Activated naive CD8-positive, alpha-beta T cell treated with anti-CD3 and anti-CD28 coated beads, Interleukin-2, amount 10 ng/mL, durations not matched to agents 7 days and 5 days (primary cell): ENCODE data around the gene PRLHR. TPM values are rescaled to one million over a fixed set of nuclear protein-coding genes. Genes with fewer than 3 reads are reported as not detected.

Source experiments
- ATAC-seq: fragments of 150-1000 bp; cut with Tn5 transposase; one replicate; pipeline ENCODE4 v1.10.0; 2021; ENCODE audit warnings: low read depth, moderate library complexity
- POLR2A ChIA-PET: fragments of 350-600 bp; sonication (Branson Sonifier 250); formaldehyde crosslinking; loops from one replicate; lab custom pipeline; 2021; ENCODE audit warnings: antibody characterized with exemption; lab: Charles Lee
- DNase-seq: peaks from one replicate; pipeline ENCODE4 v3.0.0; 2021
- H3K27ac Mint-ChIP-seq: one replicate; pipeline ENCODE4 v1.8.0; 2022; ENCODE audit warnings: mild to moderate bottlenecking, mixed read lengths
- H3K27me3 Mint-ChIP-seq: one replicate; pipeline ENCODE4 v1.8.0; 2022; ENCODE audit warnings: mild to moderate bottlenecking, moderate library complexity, mixed read lengths
- H3K36me3 Mint-ChIP-seq: one replicate; pipeline ENCODE4 v1.8.0; 2021; ENCODE audit warnings: mild to moderate bottlenecking, mixed read lengths
- H3K4me1 Mint-ChIP-seq: one replicate; pipeline ENCODE4 v1.8.0; 2021; ENCODE audit warnings: mixed read lengths
- H3K4me3 Mint-ChIP-seq: one replicate; pipeline ENCODE4 v1.8.0; 2022; ENCODE audit warnings: mild to moderate bottlenecking, moderate library complexity, mixed read lengths
- H3K9me3 Mint-ChIP-seq: one replicate; pipeline ENCODE4 v1.8.0; 2021; ENCODE audit warnings: mixed read lengths
- total RNA-seq, 2 experiments: library from RNA; stranded (reverse); gene quantifications; one replicate each; pipeline ENCODE4 v1.2.3, GENCODE V29; 2021

PRLHR gene
- total RNA-seq, 2 experiments from 2014 or later, result not detected

DNA sequence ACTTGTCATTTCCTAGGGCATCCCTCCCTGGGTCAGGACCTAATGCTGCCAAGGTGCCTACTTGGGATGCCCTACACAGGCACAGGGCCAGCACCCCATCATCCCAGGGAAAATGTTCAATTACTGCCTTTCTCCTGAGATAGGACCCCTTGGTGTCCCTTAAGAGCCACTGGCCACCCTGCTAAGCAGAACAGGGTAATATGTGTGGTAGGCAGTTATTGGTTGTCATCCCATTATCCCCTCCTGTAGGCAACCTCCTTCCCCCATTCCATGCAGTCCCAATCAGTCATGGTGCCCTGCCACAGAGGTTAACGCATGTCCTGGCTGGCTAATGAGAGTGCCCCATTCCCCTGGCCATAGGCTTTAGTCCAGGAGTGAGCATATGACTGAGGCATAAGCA, 53.2 kb downstream of the PRLHR start:
- Mint-ChIP-seq H3K27me3 (peaks cover 58% of the 10 kb centered on the region), H3K4me1 (peaks cover 6% of the 10 kb centered on the region), H3K4me3 (no peak overlapping the region), H3K27ac (no peak overlapping the region), H3K36me3 (peaks cover 1% of the 10 kb centered on the region), H3K9me3 (no peaks in the 10 kb centered on the region)
- ATAC-seq (no peak), DNase-seq (no peak)
- POLR2A ChIA-PET, result no interaction called here

DNA sequence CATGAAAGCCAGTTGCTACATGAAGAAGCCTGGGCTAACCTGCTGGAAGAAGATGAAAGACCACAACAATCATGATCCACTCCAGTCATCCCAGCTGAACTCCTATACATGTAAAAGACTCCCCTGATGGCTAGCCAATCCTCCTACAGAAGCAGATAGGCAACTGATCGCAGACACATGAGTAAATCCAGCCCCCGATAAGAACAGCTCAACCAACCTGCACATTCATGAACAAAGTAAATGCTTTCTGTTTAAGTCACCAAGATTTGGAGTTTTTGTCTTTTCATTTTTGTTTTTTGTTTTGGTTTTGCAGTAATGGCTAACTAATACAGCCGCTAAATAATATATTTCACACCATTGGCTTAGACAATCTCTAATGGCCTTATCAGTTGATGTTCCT, 53.7 kb downstream of the PRLHR start:
- Mint-ChIP-seq H3K27me3 (peaks cover 56% of the 10 kb centered on the region), H3K4me1 (peaks cover 6% of the 10 kb centered on the region), H3K4me3 (no peak overlapping the region), H3K36me3 (peaks cover 1% of the 10 kb centered on the region), H3K9me3 (no peaks in the 10 kb centered on the region), H3K27ac (no peak overlapping the region)
- ATAC-seq (no peak), DNase-seq (no peak)
- POLR2A ChIA-PET, result no interaction called here

Other genes with a start within 250 kb of the PRLHR start
- 10 to 100 TPM; 26.3 to 31.3 TPM for gene CACUL1, start 159.3 kb upstream of the PRLHR start, total RNA-seq